Measurements from ENCODE around the gene PTGER3.
"Not testable (repeated sequence)": the region's sequence is repeated elsewhere in the genome, so short reads cannot be mapped to it uniquely, and the experiment has no call there.

PTGER3 gene

DNA sequence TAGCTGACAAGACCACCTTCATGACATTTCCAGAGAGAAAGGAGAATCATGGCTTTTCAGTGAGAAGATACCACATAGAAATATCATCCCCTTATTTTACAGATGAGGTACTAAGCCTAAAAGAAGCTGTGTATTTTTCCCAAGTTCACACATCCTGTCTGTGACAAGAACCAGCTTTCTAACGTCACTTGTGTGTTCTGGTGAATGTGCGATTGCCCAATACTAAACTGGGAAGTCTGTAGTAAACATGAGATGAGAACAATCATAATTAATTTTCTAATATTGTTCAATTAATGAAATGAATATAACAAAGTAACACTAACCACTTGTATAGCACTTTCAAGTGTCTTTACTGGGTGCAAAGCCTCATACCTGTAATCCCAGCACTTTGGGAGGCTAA is 46.0 kb downstream of the PTGER3 start:
- DNase-seq: no peak

DNA sequence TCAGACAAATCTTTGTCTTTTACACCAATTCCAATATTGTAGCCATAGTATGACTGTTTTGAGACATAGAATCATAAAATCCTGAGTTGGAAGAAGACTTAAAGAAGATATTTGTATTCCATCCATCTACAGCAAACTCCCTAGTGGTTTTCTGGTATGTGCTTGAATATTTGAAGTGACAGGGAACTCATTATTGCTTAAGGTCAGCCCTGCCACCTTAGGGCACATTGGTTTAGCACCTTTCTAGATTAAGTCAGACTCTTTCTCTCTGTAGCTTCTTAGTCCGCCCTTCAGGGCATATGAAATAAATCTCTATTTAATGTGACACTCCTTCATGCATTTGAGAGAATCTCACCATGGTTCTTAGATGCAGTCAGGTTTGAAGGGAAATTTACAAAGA is 49.8 kb downstream of the PTGER3 start:
- no peak for DNase-seq

DNA sequence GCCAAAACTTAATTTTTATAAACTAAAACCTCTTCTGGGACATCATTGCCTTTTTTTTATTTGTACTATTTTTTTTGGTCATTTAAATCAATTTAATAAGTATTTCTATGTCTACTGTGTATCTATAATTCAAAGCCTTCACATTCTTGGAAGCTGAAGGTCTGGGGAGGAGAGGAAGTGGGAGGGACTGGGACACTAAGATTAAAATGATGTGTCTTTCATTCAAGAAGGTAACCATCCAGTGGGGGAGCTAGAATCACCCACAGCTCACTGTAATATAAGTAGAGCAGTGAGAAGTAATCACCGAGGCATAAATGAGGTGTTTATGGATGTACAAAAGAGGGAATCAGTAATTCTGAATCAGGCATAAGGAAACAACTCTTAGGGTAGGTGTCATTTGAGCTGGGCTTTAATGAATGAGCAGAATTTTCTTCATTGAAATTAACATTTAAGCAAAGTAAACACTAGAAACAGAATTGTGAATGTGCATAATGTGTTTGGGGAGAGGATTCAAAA is 52.8 kb downstream of the PTGER3 start:
- no peak for DNase-seq

DNA sequence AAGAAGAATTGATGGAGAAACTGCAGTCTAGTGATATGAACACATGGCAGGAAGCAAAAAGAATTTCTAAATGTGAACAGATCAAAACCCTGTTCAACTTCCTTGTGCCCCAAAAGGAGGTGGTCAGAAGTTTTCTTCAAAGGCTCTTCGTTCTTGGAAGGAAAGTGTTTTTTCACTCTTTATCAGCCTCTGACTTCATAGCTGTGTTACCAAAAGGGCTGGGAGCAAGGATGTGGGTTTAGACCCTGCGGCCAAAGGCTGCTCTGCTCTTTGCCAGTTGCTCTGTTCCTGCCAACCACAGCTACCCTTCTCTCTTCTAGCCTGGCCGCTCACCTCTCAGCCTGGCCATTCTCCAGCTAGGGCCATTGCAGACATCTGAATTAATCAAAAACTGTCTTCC is 53.8 kb downstream of the PTGER3 start:
- no peak for DNase-seq

DNA sequence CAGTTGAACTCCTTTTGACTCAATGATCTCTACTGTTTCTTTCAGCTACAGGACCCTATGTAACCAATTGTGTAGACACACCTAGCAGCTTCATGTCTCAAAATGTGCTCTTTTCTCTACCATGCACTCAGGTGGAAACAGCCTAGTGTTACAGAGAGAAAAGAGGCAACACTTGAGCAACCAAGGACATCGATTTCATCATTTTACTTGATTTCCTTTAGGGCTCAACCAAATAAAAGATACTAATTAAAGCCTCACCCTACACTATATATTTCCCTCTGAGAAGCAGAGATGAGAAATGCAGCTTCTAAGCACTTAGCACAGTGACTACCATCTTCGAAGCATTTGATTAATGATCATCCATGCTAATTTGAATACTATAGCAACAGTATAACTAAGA is 55.1 kb downstream of the PTGER3 start:
- DNase-seq: no peak

DNA sequence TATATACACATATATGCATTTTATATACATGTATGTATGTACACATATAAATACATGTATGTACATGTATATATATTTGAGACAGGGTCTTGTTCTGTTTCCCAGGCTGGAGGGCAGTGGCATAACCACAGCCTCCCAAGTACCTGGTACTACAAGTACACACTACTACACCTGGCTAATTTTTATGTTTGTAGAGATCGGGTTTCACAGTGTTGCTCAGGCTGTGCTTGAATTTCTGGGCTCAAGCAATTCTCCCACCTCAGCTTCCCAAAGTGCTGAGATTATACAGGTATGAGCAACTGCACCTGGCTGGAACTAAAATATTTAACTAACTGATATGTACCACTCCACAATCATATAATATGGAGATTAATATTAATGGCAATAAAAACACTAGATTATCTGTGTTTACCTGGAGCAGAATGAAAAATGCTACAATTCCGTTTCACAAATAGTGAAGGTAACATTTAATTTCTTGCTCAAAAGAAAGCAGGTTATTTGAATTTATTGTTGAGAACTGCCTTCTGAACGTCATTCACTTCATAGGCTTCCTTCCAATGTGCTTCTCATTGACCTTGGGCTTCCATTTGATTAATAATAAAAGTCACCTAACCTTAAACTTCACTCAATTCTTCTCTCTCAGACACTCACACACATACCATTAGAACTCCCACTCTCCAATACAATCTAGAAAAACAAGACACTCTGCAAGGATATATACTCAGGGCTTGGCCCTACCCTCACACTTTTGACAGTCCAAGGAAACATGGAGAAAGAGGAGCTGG is 57.0 kb downstream of the PTGER3 start:
- peak; percentile 68 for DNase-seq

DNA sequence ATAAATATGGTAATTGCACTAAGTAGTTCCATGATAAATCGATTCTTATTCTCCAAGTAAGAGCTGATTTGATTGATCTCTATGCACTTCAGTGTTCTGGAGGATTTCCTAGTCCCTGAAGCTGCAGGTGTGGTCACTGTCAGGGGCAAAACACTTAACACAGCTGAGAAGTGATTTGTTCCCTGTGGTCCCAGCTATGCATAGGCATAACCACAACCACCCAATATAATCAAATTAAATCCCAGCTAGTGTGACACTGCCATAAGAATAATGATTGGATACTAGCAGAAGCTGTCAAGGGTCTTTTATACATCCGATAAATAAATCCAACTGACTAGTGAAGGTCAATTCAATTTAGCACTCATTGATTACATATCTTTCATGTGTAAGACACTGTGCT is 60.1 kb downstream of the PTGER3 start:
- DNase-seq: no peak

GRCh38 chr1:70985776-70986225 is 61.8 kb downstream of the PTGER3 start:
- not testable (repeated sequence) for DNase-seq

GRCh38 chr1:70985278-70985677 is 62.3 kb downstream of the PTGER3 start:
- not testable (repeated sequence) for DNase-seq

DNA sequence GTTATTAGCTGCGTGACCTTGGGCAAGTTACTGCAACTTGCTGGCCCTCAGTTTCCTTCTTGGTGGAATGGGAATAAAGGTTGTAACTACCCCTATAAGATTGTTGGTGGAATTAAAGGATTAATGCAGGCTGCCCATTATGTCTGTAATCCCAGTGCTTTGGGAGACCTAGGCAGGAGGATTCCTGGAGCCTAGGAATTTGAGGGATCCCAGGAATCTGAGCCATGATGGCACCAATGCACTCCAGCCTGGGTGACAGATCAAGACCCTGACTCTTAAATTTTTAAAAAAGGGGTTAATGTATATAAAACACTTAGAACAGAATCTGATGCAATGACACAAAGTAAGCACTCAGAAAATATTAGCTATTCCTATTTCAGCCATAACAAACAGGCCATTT is 67.3 kb downstream of the PTGER3 start:
- DNase-seq: no peak

DNA sequence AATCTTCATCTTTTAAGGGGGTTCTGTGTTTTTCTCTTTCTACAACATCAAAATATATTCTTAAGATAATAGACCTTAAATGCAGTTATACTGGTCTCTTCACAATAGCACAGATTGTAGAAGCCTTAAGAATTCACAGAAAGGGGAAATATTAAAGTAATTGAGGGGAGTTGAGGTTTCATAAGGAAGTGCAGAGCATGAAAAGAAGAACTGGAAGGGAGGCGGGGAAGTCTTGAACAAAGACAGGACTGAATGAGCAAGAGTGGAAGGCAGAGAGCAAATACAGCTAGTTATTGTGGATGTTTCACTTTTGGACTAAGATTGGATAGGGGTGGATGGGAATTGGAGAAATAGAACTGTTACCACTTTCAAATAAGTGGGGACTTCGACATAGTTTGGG is 67.7 kb downstream of the PTGER3 start:
- DNase-seq: no peak

GRCh38 chr1:70979313-70979712 is 68.3 kb downstream of the PTGER3 start:
- no peak for DNase-seq

DNA sequence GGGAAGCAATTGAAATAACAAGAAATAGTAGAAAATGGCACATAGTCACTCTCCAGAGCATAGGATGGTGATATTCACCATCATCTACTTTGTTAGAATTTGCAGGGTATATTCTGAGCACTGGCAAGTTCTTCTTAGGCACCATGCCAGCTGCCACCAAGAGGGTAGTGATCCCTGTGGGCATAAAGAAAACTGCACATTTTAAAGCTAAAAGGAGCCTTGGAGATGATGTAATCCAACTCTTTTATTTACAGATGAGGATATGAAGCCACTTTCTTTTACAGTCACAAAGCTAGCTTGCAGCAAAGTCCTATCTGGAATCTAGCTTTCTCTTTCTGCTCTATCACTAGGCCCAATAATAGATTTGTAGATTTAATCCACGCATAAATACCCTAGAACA is 69.0 kb downstream of the PTGER3 start:
- peak; percentile 12 for DNase-seq

DNA sequence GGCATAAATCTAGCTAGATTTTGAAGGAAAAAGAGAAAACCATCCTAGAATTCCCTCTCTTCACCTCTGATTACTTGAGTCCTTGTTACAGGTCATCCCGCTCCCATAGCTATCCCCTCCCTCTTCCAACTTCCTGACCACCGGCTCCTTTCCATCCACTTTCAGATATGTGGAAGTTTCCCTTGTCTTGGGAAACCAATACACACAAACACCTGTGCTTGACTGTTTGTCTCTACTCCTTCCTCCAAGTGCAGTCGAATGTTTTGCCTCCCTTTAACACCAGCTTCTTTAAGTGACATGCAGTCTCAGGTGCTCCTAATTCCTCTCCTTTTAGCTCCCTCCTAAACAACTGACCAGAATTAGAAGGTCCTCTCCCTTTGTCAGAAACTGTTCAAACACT is 70.0 kb downstream of the PTGER3 start:
- DNase-seq: no peak

- DNase-seq: no peak
These were observed 70.6 kb downstream of the PTGER3 start for GRCh38 chr1:70977041-70977440.

- DNase-seq: no peak
These were observed 73.9 kb downstream of the PTGER3 start for GRCh38 chr1:70973754-70974153.

DNA sequence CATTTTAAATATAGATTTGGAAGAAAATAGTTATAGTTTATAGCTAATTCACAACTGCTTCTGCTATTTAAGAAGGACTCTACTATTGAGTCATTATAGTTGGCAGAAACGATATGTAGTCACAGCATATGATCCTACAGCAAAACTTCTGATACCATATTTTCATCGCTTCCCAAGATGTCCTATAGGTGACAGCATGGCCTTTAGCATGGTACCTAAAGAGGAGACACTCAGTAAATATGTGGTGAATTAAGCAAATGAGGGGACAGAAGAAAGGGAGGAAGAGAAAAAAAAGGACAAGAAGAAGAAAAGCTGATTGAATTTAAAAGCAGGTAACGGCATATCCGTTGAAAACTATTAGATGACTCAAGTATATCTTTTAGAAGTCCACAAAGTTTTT is 77.2 kb downstream of the PTGER3 start:
- no peak for DNase-seq

DNA sequence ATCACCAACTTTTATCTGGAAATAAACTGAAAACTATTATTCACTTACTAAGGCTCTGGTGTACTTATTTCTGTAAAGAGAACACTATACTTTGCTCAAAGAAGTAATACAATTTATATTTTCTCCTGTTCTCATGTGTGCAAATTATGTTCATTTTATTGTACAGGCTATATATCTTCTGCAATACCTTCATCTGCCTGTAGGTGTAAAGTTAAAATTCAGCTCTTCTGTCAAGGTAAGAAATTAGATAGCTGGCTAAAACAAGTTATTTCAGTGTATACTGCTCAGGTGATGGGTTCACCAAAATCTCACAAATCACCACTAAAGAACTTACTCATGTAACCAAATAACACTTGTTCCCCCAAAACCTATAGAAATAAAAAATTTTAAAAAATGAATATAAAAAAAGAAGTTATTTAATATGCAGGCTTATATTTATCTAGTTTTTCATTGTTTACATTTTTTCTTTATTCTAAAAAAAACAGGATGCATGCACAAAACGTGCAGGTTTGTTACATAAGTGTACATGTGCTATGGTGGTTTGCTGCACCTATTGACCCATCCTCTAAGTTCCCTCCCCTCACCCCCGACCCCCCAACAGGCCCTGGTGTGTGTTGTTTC is 81.5 kb downstream of the PTGER3 start:
- DNase-seq: no peak

- no peak for DNase-seq
These were observed 84.2 kb downstream of the PTGER3 start for GRCh38 chr1:70963374-70963773.

GRCh38 chr1:70961374-70961975 is 86.1 kb downstream of the PTGER3 start:
- DNase-seq: no peak

- no peak for DNase-seq
These were observed 99.1 kb downstream of the PTGER3 start for GRCh38 chr1:70948396-70949017.

DNA sequence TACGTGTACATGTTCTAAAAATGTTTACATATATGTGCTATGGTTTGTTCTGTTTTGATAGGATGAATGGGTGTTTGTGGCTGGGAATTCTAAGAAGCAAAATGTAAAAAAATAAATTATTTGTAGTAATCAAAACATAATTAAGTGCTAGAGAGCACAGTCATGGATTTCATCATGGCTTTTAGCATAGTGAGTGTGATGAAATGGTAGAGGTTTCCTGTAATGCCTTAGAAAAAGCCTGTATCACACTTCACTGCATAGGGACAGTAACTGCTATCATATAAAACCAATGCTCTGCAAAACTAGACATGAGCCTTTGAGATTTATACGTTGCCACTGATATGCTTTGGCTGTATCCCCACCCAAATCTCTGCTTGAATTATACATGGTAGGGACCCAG is 99.8 kb downstream of the PTGER3 start:
- no peak for DNase-seq

GRCh38 chr1:70945676-70946075 is 101.9 kb downstream of the PTGER3 start:
- no peak for DNase-seq

- no peak for DNase-seq
These were observed 102.4 kb downstream of the PTGER3 start for GRCh38 chr1:70945251-70945650.
